Liver (tissue), 3 donors: ENCODE measurements around the gene VSIG10L.
A peak's percentile ranks its signal among the peaks of the same experiment; 100 is the strongest.

ENCODE experiments used
- CTCF ChIP-seq: fragments of 150-350 bp; IDR thresholded peaks from 2 replicates; pipeline ENCODE4 v1.5.1; 2017; ENCODE audit warnings: improper control_type of control experiment, low read depth, low read length; ENCODE audit not compliant: missing input control
- EGR1 ChIP-seq, 2 donors: IDR thresholded peaks; 2 replicates each; pipeline ENCODE4 v1.6.1; 2016 to 2018; ENCODE audit warnings: antibody characterized with exemption in 2 of 2, low read depth in 2 of 2
- GABPA ChIP-seq, 2 donors: IDR thresholded peaks in 1 of 2; conservative IDR thresholded peaks in 1 of 2; 2 replicates each; pipeline ENCODE4 v1.6.1; 2016; ENCODE audit warnings: antibody characterized with exemption in 2 of 2, mild to moderate bottlenecking in 1 of 2, moderate library complexity in 1 of 2
- RAD21 ChIP-seq, 2 donors: IDR thresholded peaks; 2 replicates each; pipeline ENCODE4 v1.6.1; 2016; ENCODE audit warnings: antibody characterized with exemption in 2 of 2, mild to moderate bottlenecking in 2 of 2
- RXRA ChIP-seq, 2 donors: IDR thresholded peaks; 2 replicates each; pipeline ENCODE4 v1.6.1; 2017 to 2018; ENCODE audit warnings: antibody characterized with exemption in 2 of 2, mild to moderate bottlenecking in 1 of 2
- TAF1 ChIP-seq: conservative IDR thresholded peaks from 2 replicates; pipeline ENCODE4 v1.6.1; 2016; ENCODE audit warnings: antibody characterized with exemption, mild to moderate bottlenecking
- donor health status: healthy.
- donor health status: healthy.

- peak; percentile 70 for TF ChIP-seq CTCF
- TF ChIP-seq RXRA (IDR thresholded peaks at IDR 0.05): no peak
- peak; percentile 86 to 90 for TF ChIP-seq RAD21 (IDR thresholded peaks at IDR 0.05)
- TF ChIP-seq TAF1: no peak
- TF ChIP-seq EGR1 (IDR thresholded peaks at IDR 0.05; ENCODE audit: low read depth in 2 of 2): no peak
- TF ChIP-seq GABPA (IDR thresholded peaks at IDR 0.05 in 1 of 2, conservative IDR thresholded peaks at IDR 0.05 in 1 of 2): no peak
Measured at GRCh38 chr19:51338563-51339312, 3.2 kb downstream of the VSIG10L start.
